Muscle of leg (tissue), 11 donors: ENCODE measurements around the gene HMGXB4. TPM values are rescaled to one million over a fixed set of nuclear protein-coding genes. Genes with fewer than 3 reads are reported as not detected.

ENCODE experiments used
- DNase-seq: peaks from one replicate; pipeline ENCODE4 v3.0.0; 2013
- H3K27ac ChIP-seq: one replicate; pipeline ENCODE4 v1.5.1; 2013; ENCODE audit warnings: mild to moderate bottlenecking, low read length, control low read depth
- H3K27me3 ChIP-seq: one replicate; pipeline ENCODE4 v1.6.1; 2013; ENCODE audit warnings: low read length; ENCODE audit not compliant: control insufficient read depth, insufficient read depth
- H3K36me3 ChIP-seq: one replicate; pipeline ENCODE4 v1.6.1; 2013; ENCODE audit warnings: low read length; ENCODE audit not compliant: control insufficient read depth, insufficient read depth
- H3K4me1 ChIP-seq: one replicate; pipeline ENCODE4 v1.6.1; 2013; ENCODE audit warnings: low read length; ENCODE audit not compliant: control insufficient read depth, insufficient read depth
- H3K4me3 ChIP-seq: one replicate; pipeline ENCODE4 v1.5.1; 2013; ENCODE audit warnings: low read length, control low read depth
- H3K9me3 ChIP-seq: replicated peaks from 2 replicates; pipeline ENCODE4 v1.6.1; 2013; ENCODE audit warnings: low read depth, low read length; ENCODE audit not compliant: control insufficient read depth
- WGBS: methylation state at CpG from one replicate; pipeline ENCODE4 v1.1.5; 2013; ENCODE audit warnings: missing lambda C conversion rate; ENCODE audit not compliant: insufficient coverage; 5-methylcytosine and 5-hydroxymethylcytosine counted together
- polyA plus RNA-seq, 8 donors: library from polyadenylated mRNA; unstranded; fragments of 120-200 nt; gene quantifications; one replicate each; pipeline versions ENCODE4 v1.2.1 to v1.2.3, GENCODE V29; 2013; ENCODE audit warnings: inconsistent platforms in 1 of 8, low replicate concordance in 1 of 8; ENCODE audit not compliant: insufficient read length in 8 of 8, insufficient read depth in 1 of 8
- total RNA-seq: library from RNA; stranded (reverse); fragments of 120-200 nt; gene quantifications from one replicate; pipeline ENCODE4 v1.2.4, GENCODE V29; 2013

HMGXB4 gene
- total and polyA plus RNA-seq, 9 donors: 8.7 to 20.3 (median 15.5) TPM

DNA sequence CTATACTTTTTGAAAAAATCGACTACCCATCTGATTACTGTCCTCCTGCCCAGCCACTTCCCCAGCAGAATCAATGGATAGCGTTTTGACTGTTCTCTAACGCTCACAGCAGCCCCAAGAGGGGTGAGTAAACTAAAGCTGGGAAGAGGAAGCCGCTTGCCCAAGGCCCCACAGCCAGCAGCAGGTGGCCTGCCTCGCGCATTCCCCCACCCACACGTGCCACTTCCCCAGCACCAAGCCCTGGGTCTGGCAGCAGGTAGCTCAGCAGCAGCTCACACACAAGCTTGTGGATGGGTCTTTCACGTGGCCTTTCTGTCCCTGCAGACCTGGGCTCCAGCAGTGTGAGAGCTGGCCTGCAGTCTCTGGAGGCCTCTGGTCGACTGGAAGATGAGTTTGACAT, 76.7 kb downstream of the HMGXB4 start:
- 42% methylated on average over 4 of the region's 9 CpGs for WGBS
- H3K27ac ChIP-seq: no peak overlapping the region
- H3K4me3 ChIP-seq: no peak overlapping the region
- DNase-seq: no peak
- H3K9me3 ChIP-seq: no peaks in the 10 kb centered on the region
- no peaks in the 10 kb centered on the region for H3K27me3 ChIP-seq
- peaks cover 80% of the 10 kb centered on the region for H3K36me3 ChIP-seq
- peaks cover 18% of the 10 kb centered on the region for H3K4me1 ChIP-seq

DNA sequence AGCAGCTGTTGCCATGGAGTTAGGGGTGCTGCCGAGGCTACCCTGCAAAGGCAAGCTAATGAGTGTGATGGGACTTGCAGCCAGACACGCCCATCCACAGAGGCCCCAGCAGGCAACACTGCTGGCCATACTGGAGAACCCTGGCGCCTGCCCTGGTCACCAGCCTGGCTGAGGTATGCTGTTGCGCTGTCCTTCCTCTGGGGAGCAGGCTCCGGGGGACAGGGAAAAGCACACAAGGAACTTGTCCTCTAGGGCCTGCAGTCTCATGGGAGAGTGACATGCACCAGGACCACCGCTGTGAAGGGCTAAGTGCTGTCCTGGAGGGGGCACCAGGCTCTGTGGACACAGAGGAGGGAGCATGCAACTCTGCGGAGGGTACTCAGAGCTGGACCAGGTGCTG, 78.2 kb downstream of the HMGXB4 start:
- Histone ChIP-seq H3K4me3 (no peak overlapping the region), H3K9me3 (no peaks in the 10 kb centered on the region), H3K27me3 (no peaks in the 10 kb centered on the region), H3K36me3 (peaks cover 86% of the 10 kb centered on the region), H3K27ac (no peak overlapping the region), H3K4me1 (peaks cover 12% of the 10 kb centered on the region)
- DNase-seq: no peak
- WGBS: 67% methylated on average over 7 of the region's 7 CpGs

DNA sequence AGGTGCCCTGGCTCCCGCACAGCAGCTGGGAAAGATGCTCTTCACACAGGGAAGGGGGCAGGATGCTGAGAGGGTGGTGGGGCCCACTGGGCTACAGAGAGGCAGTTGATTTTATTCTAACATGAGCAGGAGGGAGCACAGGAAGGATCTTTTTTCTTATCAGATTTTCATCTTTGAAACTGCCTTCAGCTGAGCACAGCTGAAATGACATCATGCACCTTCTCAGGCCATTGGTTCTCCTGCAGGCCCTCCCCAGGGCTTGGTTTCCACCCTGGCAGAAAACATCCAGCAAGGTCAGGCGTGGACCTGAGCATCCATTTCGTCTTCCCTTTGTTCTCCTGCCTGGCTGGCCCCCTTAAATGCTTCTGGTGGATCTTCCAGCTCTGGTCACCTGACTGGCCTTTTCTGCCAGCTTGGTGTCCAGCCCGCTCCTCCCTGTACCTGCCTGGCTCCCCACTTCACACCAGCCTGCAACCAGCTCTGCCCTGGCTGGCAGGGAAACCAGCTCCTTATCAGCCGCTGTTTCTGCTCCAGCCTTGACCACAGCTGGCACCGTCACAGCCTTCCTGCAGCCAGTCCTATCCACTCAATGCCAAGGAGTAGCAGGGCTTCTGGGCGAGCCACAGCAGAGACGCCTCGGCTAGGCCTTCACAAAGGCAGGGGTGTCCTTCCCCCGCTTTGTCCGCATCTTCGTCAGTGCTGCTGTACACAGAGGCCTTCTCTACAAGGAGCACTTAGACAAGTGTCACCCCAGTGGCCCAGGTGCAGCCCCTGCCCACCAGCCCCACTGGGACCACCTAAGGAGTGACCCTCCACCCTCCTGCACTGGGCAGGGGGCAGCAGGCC, 78.9 kb downstream of the HMGXB4 start:
- Histone ChIP-seq H3K27ac (no peak overlapping the region), H3K4me3 (no peak overlapping the region), H3K4me1 (peaks cover 7% of the 10 kb centered on the region), H3K36me3 (peaks cover 90% of the 10 kb centered on the region), H3K9me3 (no peaks in the 10 kb centered on the region), H3K27me3 (no peaks in the 10 kb centered on the region)
- 86% methylated on average over 11 of the region's 12 CpGs for WGBS
- DNase-seq: no peak

DNA sequence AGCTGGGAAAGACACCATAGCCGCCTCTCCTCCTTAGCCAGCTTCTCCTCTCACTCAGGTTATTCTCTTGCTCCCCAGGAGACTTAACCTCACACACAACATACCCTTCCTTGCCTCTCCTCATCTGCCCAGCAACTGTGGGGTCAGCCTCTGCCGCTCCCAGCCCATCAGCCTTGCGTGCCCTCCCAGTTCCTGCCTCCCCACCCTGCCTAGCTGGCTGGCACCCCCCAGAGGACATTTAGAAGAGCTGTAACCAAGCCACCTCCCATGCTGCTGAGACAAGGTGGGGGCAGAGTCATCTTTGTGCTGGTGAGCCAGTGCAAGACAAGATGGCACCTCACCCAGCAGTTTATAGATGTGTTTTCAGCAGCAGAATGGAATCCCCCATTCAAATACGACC, 80.6 kb downstream of the HMGXB4 start:
- no peak for DNase-seq
- Histone ChIP-seq H3K27ac (no peak overlapping the region), H3K9me3 (no peaks in the 10 kb centered on the region), H3K27me3 (no peaks in the 10 kb centered on the region), H3K4me1 (peaks cover 4% of the 10 kb centered on the region), H3K36me3 (peaks cover 93% of the 10 kb centered on the region), H3K4me3 (no peak overlapping the region)
- 79% methylated on average over 3 of the region's 4 CpGs for WGBS

DNA sequence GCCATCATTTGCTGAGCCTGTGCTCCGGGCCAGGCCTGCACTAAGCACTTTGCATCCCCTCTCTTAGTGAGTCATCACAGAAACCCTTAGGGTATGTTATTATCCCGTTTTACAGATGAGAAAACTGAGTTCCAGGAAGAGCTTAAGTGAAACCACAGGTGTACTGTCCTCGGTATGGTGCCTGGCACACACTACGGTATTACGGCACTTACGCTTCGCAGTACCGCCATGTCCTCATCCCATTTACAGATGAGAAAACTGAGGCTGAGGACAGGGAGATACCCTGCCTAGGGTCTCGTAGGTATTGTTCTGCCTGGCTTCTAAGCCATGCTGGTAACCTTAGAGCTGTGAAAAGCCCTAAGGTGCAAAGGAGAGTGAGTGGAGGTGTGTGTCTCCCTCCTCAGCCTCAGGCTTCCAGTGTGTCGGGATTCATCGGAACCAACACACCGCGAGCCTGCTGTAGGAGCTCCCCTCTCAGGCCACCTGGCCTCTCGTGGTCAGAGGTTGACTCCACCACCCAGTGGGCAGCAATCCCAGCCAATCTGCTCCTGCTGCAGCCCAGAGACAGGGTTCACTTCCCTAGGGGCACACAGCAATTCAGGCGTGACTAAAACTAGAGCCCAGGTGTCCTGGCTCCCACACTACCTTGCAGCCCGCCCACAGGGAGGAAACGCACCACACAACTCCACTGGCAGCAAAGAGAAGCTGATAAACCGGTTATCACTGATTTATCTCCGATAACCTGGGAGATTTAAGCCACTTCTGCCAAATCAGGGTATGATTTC, 84.0 kb downstream of the HMGXB4 start:
- Histone ChIP-seq H3K4me3 (no peak overlapping the region), H3K4me1 (peaks cover under 1% of the 10 kb centered on the region), H3K36me3 (peaks cover 92% of the 10 kb centered on the region), H3K27ac (no peak overlapping the region), H3K27me3 (no peaks in the 10 kb centered on the region), H3K9me3 (no peaks in the 10 kb centered on the region)
- DNase-seq: no peak
- WGBS: 87% methylated on average over 16 of the region's 19 CpGs

GRCh38 chr22:35342390-35342789, 85.1 kb downstream of the HMGXB4 start:
- 100% methylated on average over 2 of the region's 4 CpGs for WGBS
- peaks cover 89% of the 10 kb centered on the region for H3K36me3 ChIP-seq
- no peak overlapping the region for H3K4me3 ChIP-seq
- H3K27ac ChIP-seq: no peak overlapping the region
- no peak for DNase-seq
- H3K27me3 ChIP-seq: no peaks in the 10 kb centered on the region
- peaks cover 4% of the 10 kb centered on the region for H3K4me1 ChIP-seq
- no peaks in the 10 kb centered on the region for H3K9me3 ChIP-seq

DNA sequence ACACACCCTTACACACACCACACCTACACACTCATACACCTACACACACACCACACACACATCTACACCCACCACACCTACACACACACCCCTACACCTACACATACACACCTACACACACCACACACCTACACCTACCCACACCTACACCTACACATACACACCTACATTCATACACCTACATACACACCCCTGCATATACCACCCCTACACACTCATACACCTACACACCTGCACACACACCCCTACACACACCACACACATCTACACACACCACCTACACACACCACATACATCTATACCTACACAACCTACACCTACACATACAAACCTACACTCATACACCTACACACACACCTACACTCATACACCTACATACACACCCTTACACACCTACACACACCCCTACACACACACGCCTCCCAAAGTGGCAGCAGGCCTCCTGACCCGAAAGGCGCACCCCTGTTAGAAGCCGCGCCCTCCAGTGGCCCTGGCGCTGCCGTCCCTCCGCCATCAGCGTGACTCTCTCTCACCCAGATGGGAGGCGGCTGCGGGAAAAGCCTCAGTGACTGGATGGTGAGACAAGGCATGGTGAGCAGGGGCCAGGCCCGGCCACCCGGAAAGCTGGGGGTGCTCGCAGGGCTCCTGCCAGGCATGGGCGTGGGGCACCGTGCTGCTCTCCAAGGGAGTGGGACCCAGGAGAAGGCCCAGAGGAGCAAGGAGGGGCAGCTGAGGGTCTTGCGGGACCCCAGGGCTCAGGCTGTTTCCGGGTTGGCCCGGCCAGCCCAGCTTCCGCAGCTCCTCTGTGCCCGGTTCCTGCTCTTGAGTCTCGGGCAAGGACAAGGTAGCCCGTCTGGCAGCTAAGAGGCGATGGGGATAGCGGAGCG, 86.6 kb downstream of the HMGXB4 start:
- Histone ChIP-seq H3K27me3 (no peaks in the 10 kb centered on the region), H3K4me3 (no peak overlapping the region), H3K36me3 (peaks cover 82% of the 10 kb centered on the region), H3K27ac (no peak overlapping the region), H3K9me3 (no peaks in the 10 kb centered on the region), H3K4me1 (peaks cover 7% of the 10 kb centered on the region)
- no peak for DNase-seq
- 96% methylated on average over 26 of the region's 26 CpGs for WGBS

- Histone ChIP-seq H3K27me3 (no peaks in the 10 kb centered on the region), H3K36me3 (peaks cover 74% of the 10 kb centered on the region), H3K4me1 (peaks cover 18% of the 10 kb centered on the region), H3K4me3 (no peak overlapping the region), H3K9me3 (no peaks in the 10 kb centered on the region), H3K27ac (no peak overlapping the region)
- WGBS: 86% methylated on average over 11 of the region's 14 CpGs
- no peak for DNase-seq
Observed at GRCh38 chr22:35344956-35345690, 87.8 kb downstream of the HMGXB4 start.
